HEK293T (cell line): ENCODE measurements around the gene CTNNBL1.

Experiments
- ARNT ChIP-seq: fragments of 450-650 bp; IDR thresholded peaks from 2 replicates; pipeline ENCODE4 v1.6.1; 2017; ENCODE audit warnings: mild to moderate bottlenecking
- BHLHE40 ChIP-seq: fragments of 450-650 bp; IDR thresholded peaks from 2 replicates; pipeline ENCODE4 v1.6.1; 2016; ENCODE audit warnings: mild to moderate bottlenecking, moderate library complexity, borderline replicate concordance
- CTBP1 ChIP-seq: fragments of 450-650 bp; IDR thresholded peaks from 2 replicates; pipeline ENCODE4 v1.6.1; 2016; ENCODE audit warnings: borderline replicate concordance
- FOXA1 ChIP-seq: fragments of 450-650 bp; IDR thresholded peaks from 2 replicates; pipeline ENCODE4 v1.6.1; 2016; ENCODE audit warnings: mild to moderate bottlenecking
- SP1 ChIP-seq: fragments of 450-650 bp; IDR thresholded peaks from 2 replicates; pipeline ENCODE4 v1.6.1; 2017
- SUZ12 ChIP-seq: fragments of 450-650 bp; IDR thresholded peaks from 2 replicates; pipeline ENCODE4 v1.6.1; 2016; ENCODE audit warnings: mild to moderate bottlenecking
- TARDBP ChIP-seq: fragments of 450-650 bp; IDR thresholded peaks from 2 replicates; pipeline ENCODE4 v1.6.1; 2016
- ZNF384 ChIP-seq: fragments of 450-650 bp; IDR thresholded peaks from 2 replicates; pipeline ENCODE4 v1.6.1; 2016

DNA sequence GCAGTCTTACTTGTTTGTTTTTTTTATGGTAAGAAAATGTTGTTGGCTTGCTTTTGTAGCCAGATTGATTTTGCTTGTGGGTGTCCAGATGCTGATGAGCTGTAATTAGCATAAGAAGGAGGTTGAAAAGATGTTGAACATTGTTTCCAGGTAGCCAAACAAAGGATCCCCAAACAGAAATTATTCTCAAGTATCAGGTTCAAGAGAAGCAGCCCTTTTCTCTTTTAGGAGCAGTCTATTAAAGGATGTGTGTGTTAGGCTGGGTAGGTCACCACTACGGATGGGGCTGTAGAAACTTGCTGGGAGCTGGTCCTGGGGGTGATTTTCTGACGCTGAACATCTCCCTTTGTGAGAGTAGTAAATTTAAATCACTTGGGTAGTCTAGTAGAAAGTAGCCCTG is 122.2 kb downstream of the CTNNBL1 start:
- TF ChIP-seq ZNF384 (no peak), SUZ12 (no peak), SP1 (no peak), BHLHE40 (no peak), TARDBP (no peak), FOXA1 (no peak), ARNT (no peak), CTBP1 (no peak)
